HG03460 (cell line): ENCODE measurements around the gene KIAA1958.

Experiments used
- ATAC-seq: cut with Tn5 transposase; IDR thresholded peaks from one replicate; pipeline ENCODE4 v1.9.1; 2021; ENCODE audit not compliant: unreplicated experiment

The KIAA1958 gene

GRCh38 chr9:112599732-112600131 lies 113.1 kb downstream of the KIAA1958 start:
- no peak for ATAC-seq

GRCh38 chr9:112601636-112602035 lies 115.0 kb downstream of the KIAA1958 start:
- no peak for ATAC-seq

GRCh38 chr9:112604790-112605189 lies 118.2 kb downstream of the KIAA1958 start:
- ATAC-seq: no peak

GRCh38 chr9:112605518-112605917 lies 118.9 kb downstream of the KIAA1958 start:
- peak; percentile 91 for ATAC-seq

- ATAC-seq: no peak
Observed at GRCh38 chr9:112605963-112606699, 119.5 kb downstream of the KIAA1958 start.

- ATAC-seq: no peak
Observed at GRCh38 chr9:112608851-112609250, 122.2 kb downstream of the KIAA1958 start.

- ATAC-seq: no peak
Observed at GRCh38 chr9:112615584-112616266, 129.1 kb downstream of the KIAA1958 start.

- no peak for ATAC-seq
Observed at GRCh38 chr9:112617371-112617770, 130.7 kb downstream of the KIAA1958 start.

- no peak for ATAC-seq
Observed at GRCh38 chr9:112618385-112619009, 131.9 kb downstream of the KIAA1958 start.

GRCh38 chr9:112620388-112620787 lies 133.8 kb downstream of the KIAA1958 start:
- ATAC-seq: no peak

- no peak for ATAC-seq
Observed at GRCh38 chr9:112621018-112621655, 134.5 kb downstream of the KIAA1958 start.

- ATAC-seq: no peak
Observed at GRCh38 chr9:112623198-112623597, 136.6 kb downstream of the KIAA1958 start.

GRCh38 chr9:112624711-112625707 lies 138.4 kb downstream of the KIAA1958 start:
- no peak for ATAC-seq

GRCh38 chr9:112629671-112630485 lies 143.3 kb downstream of the KIAA1958 start:
- no peak for ATAC-seq

- ATAC-seq: no peak
Observed at GRCh38 chr9:112631313-112632070, 144.9 kb downstream of the KIAA1958 start.

- ATAC-seq: no peak
Observed at GRCh38 chr9:112640311-112640710, 153.7 kb downstream of the KIAA1958 start.

- no peak for ATAC-seq
Observed at GRCh38 chr9:112642126-112642525, 155.5 kb downstream of the KIAA1958 start.

- ATAC-seq: no peak
Observed at GRCh38 chr9:112647596-112647995, 161.0 kb downstream of the KIAA1958 start.

GRCh38 chr9:112648624-112649023 lies 162.0 kb downstream of the KIAA1958 start:
- ATAC-seq: no peak
